CD4-positive, CD25-positive, alpha-beta regulatory T cell (primary cell): Measurements from ENCODE around the gene MRTFB. TPM values are rescaled to one million over a fixed set of nuclear protein-coding genes. Genes with fewer than 3 reads are reported as not detected.
A peak's percentile ranks its signal among the peaks of the same experiment; 100 is the strongest.
"Not testable (repeated sequence)": the region's sequence is repeated elsewhere in the genome, so short reads cannot be mapped to it uniquely, and the experiment has no call there.

Source experiments
- ATAC-seq, 2 donors: fragments of 150-1000 bp; cut with Tn5 transposase; one replicate each; pipeline ENCODE4 v1.10.0; 2021; ENCODE audit warnings: low read depth in 2 of 2, moderate number of reproducible peaks in 2 of 2, moderate library complexity in 1 of 2
- DNase-seq, 3 donors: peaks; one replicate each; pipeline versions ENCODE4 v3.0.0 to v3.0.0-alpha.2; 2012 to 2022; ENCODE audit warnings: mixed read lengths in 1 of 3
- H3K27ac ChIP-seq: one replicate; pipeline ENCODE4 v1.7.0; 2013; ENCODE audit warnings: mild to moderate bottlenecking, low read length; ENCODE audit not compliant: insufficient read depth, poor library complexity, severe bottlenecking
- H3K27me3 ChIP-seq: one replicate; pipeline ENCODE4 v1.7.0; 2013; ENCODE audit warnings: low read length; ENCODE audit not compliant: control insufficient read depth, insufficient read depth
- H3K36me3 ChIP-seq: one replicate; pipeline ENCODE4 v1.7.0; 2013; ENCODE audit warnings: mild to moderate bottlenecking, low read length, moderate library complexity; ENCODE audit not compliant: control insufficient read depth, insufficient read depth
- H3K4me1 ChIP-seq: 2 replicates; pipeline ENCODE4 v1.7.0; 2013; ENCODE audit warnings: mild to moderate bottlenecking, low read length; ENCODE audit not compliant: insufficient read depth, control insufficient read depth, poor library complexity, severe bottlenecking
- H3K4me3 ChIP-seq: one replicate; pipeline ENCODE4 v1.7.0; 2013; ENCODE audit warnings: low read depth, mild to moderate bottlenecking, low read length, moderate library complexity
- H3K9me3 ChIP-seq, 2 experiments: 1 replicate in 1 of 2; 2 replicates in 1 of 2; pipeline ENCODE4 v1.7.0; 2013; ENCODE audit warnings: low read length in 2 of 2, mild to moderate bottlenecking in 1 of 2, moderate library complexity in 1 of 2; ENCODE audit not compliant: control insufficient read depth in 2 of 2
- H3K27ac Mint-ChIP-seq, 3 donors: one replicate each; pipeline ENCODE4 v1.8.0; 2020 to 2022; ENCODE audit warnings: mild to moderate bottlenecking in 3 of 3, mixed read lengths in 3 of 3, moderate library complexity in 2 of 3
- H3K27me3 Mint-ChIP-seq: one replicate; pipeline ENCODE4 v1.8.0; 2022; ENCODE audit warnings: mild to moderate bottlenecking, mixed read lengths
- H3K36me3 Mint-ChIP-seq: one replicate; pipeline ENCODE4 v1.8.0; 2020; ENCODE audit warnings: mixed read lengths
- H3K4me1 Mint-ChIP-seq, 4 donors: one replicate each; pipeline ENCODE4 v1.8.0; 2020 to 2022; ENCODE audit warnings: mixed read lengths in 4 of 4, mild to moderate bottlenecking in 1 of 4
- H3K4me3 Mint-ChIP-seq, 4 donors: one replicate each; pipeline ENCODE4 v1.8.0; 2020 to 2022; ENCODE audit warnings: mild to moderate bottlenecking in 4 of 4, mixed read lengths in 4 of 4, moderate library complexity in 3 of 4
- H3K9me3 Mint-ChIP-seq, 7 donors: one replicate each; pipeline ENCODE4 v1.8.0; 2020 to 2022; ENCODE audit warnings: mixed read lengths in 7 of 7, mild to moderate bottlenecking in 3 of 7, moderate library complexity in 2 of 7
- polyA plus RNA-seq, 4 donors: library from polyadenylated mRNA; unstranded; fragments of 300-500 nt; fragmentation: Illumina TruSeq; gene quantifications; one replicate each; pipeline ENCODE4 v1.2.3, GENCODE V29; 2021
- total RNA-seq: library from RNA; stranded (reverse); gene quantifications from one replicate; pipeline ENCODE4 v1.2.3, GENCODE V29; 2022

Gene MRTFB
- total RNA-seq (21.9 TPM), polyA plus RNA-seq (1 to 10 TPM; 3.2 to 5.3 (median 4.0) TPM)

GRCh38 chr16:14070877-14071575, at the start of gene MRTFB:
TSS of gene MRTFB (plus strand) at chr16:14071319. CDS start at chr16:14140607, 69,288 bp downstream.
- Histone ChIP-seq H3K36me3 (no peaks in the 10 kb centered on the region), H3K27ac (peak within 1 kb of the TSS; percentile 51), H3K9me3 (no peaks in the 10 kb centered on the region), H3K27me3 (no peaks in the 10 kb centered on the region), H3K4me3 (peak within 1 kb of the TSS; percentile 72), H3K4me1 (peaks cover 10% of the 10 kb centered on the region)
- peak within 1 kb of the TSS; percentile 89 to 96 (median 91) for H3K4me3 Mint-ChIP-seq
- H3K36me3 Mint-ChIP-seq = no peaks in the 10 kb centered on the region
- DNase-seq = peak; percentile 70 to 83 (median 73)
- peaks cover 10% of the 10 kb centered on the region for H3K27me3 Mint-ChIP-seq
- H3K9me3 Mint-ChIP-seq = no peaks in the 10 kb centered on the region
- peaks cover 0 to 22% (median 11%) of the 10 kb centered on the region in 4 donors for H3K4me1 Mint-ChIP-seq
- peak within 1 kb of the TSS; percentile 85 to 89 (median 85) for H3K27ac Mint-ChIP-seq
- ATAC-seq = peak; percentile 81 to 86

GRCh38 chr16:14023526-14023925, 47.6 kb upstream of the MRTFB start:
- H3K27me3 ChIP-seq, H3K36me3 ChIP-seq, H3K4me3 ChIP-seq, H3K27ac ChIP-seq, H3K9me3 ChIP-seq, H3K36me3 Mint-ChIP-seq, H3K4me1 ChIP-seq, ATAC-seq, DNase-seq, H3K9me3 Mint-ChIP-seq, H3K27ac Mint-ChIP-seq, H3K4me1 Mint-ChIP-seq, H3K4me3 Mint-ChIP-seq: not testable (repeated sequence)
- peaks cover 17% of the 10 kb centered on the region for H3K27me3 Mint-ChIP-seq

DNA sequence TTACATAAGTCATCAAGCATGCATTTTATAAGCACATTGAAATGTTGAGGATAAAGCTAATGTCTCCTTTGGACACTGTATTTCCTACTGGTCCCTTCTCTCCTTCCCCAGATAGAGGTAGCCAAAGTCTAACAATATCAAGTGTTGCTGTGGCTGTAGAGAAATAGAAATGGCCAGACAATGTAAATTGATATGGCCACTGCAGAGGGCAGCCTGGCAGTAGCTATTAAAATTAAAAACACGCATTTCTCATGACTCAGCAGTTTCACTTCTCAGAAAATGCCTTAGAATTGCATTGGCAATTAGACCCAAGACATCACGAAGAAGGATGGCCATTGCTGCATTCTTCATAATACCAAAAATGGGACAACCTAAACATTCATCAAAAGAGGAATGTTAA, 46.8 kb upstream of the MRTFB start:
- H3K4me1 ChIP-seq = no peaks in the 10 kb centered on the region
- peaks cover 4% of the 10 kb centered on the region for H3K27me3 ChIP-seq
- H3K4me1 Mint-ChIP-seq = no peaks in the 10 kb centered on the region
- no peaks in the 10 kb centered on the region for H3K36me3 Mint-ChIP-seq
- no peak overlapping the region for H3K4me3 ChIP-seq
- peaks cover 0 to 7% (median 0%) of the 10 kb centered on the region in 7 donors for H3K9me3 Mint-ChIP-seq
- H3K36me3 ChIP-seq = no peaks in the 10 kb centered on the region
- DNase-seq (no peak), ATAC-seq (no peak)
- H3K4me3 Mint-ChIP-seq = no peak overlapping the region
- no peak overlapping the region for H3K27ac ChIP-seq
- no peaks in the 10 kb centered on the region for H3K9me3 ChIP-seq
- no peak overlapping the region for H3K27ac Mint-ChIP-seq
- peaks cover 12% of the 10 kb centered on the region for H3K27me3 Mint-ChIP-seq

DNA sequence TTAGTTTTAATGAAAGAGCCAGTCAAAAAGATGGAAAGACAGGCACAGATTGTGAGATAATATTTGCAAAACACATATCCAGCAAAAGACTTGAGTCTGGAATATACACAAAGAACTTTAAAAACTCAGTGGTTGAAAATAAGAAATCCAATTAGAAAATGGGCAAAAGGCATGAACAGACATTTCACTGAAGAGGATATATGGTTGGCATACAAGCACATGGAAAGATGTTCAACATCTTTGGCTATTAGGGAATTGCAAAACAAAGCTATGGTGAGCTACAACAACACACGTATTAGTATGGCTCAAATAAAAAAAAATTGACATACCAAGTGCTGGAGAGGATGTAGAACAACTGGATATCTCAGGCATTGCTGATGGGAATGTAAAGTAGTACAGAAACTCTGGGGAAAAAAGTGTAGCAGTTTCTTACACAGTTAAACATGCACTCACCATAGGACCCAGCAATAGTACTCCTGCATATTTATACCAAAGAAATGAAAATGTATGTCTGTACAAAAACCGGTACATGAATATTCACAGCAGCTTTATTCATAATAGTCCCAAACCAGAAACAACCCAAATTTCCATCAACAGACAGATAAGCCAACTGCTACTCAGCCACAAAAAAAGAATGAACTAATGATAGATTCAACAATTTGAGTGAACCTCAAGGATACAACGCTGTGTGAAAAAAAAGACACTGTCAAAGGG, 44.4 kb upstream of the MRTFB start:
- no peaks in the 10 kb centered on the region for H3K4me1 ChIP-seq
- peaks cover 4% of the 10 kb centered on the region for H3K27me3 ChIP-seq
- no peak for ATAC-seq
- Mint-ChIP-seq H3K4me3 (no peak overlapping the region), H3K27ac (no peak overlapping the region), H3K4me1 (no peaks in the 10 kb centered on the region), H3K36me3 (no peaks in the 10 kb centered on the region), H3K9me3 (peaks cover 0 to 7% (median 0%) of the 10 kb centered on the region in 7 donors), H3K27me3 (peaks cover 12% of the 10 kb centered on the region)
- no peak overlapping the region for H3K27ac ChIP-seq
- H3K9me3 ChIP-seq = no peaks in the 10 kb centered on the region
- H3K36me3 ChIP-seq = no peaks in the 10 kb centered on the region
- H3K4me3 ChIP-seq = no peak overlapping the region
- DNase-seq = no peak

GRCh38 chr16:14028202-14028601, 42.9 kb upstream of the MRTFB start:
- ATAC-seq (no peak), DNase-seq (no peak)
- Histone ChIP-seq H3K4me1 (no peaks in the 10 kb centered on the region), H3K27ac (no peak overlapping the region), H3K27me3 (peaks cover 4% of the 10 kb centered on the region), H3K4me3 (no peak overlapping the region), H3K9me3 (no peaks in the 10 kb centered on the region), H3K36me3 (no peaks in the 10 kb centered on the region)
- Mint-ChIP-seq H3K27ac (no peak overlapping the region), H3K4me3 (no peak overlapping the region), H3K9me3 (peaks cover 0 to 7% (median 0%) of the 10 kb centered on the region in 7 donors), H3K27me3 (peaks cover 8% of the 10 kb centered on the region), H3K4me1 (no peaks in the 10 kb centered on the region), H3K36me3 (no peaks in the 10 kb centered on the region)

DNA sequence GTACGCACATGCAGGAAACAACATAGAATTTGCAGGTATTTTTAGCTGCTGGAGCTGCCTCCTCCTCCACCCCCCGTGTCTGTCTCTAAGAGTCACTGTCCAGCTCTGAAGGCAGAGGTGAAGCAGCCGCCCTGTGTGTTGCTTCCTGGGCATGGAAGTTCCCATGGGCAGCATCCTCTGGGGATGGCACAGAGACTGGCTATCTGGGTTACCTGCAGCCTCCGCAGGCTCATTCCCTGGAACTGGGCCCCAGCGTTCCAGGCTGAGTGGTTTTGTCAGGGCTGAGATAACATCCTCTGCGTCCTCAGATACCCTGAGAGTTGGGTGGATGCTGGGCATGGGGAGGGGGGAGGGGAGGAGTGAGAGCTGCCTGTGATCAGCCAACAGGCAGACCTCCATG, 41.5 kb upstream of the MRTFB start:
- H3K27me3 Mint-ChIP-seq = peaks cover 8% of the 10 kb centered on the region
- Histone ChIP-seq H3K36me3 (no peaks in the 10 kb centered on the region), H3K27me3 (peaks cover 4% of the 10 kb centered on the region), H3K9me3 (no peaks in the 10 kb centered on the region), H3K4me3 (no peak overlapping the region), H3K27ac (no peak overlapping the region), H3K4me1 (no peaks in the 10 kb centered on the region)
- H3K36me3 Mint-ChIP-seq = no peaks in the 10 kb centered on the region
- no peaks in the 10 kb centered on the region for H3K4me1 Mint-ChIP-seq
- ATAC-seq (no peak), DNase-seq (no peak)
- peaks cover 0 to 4% (median 0%) of the 10 kb centered on the region in 7 donors for H3K9me3 Mint-ChIP-seq
- H3K4me3 Mint-ChIP-seq = no peak overlapping the region
- H3K27ac Mint-ChIP-seq = no peak overlapping the region

GRCh38 chr16:14035092-14035491, 36.0 kb upstream of the MRTFB start:
- Mint-ChIP-seq H3K27ac (no peak overlapping the region), H3K4me1 (no peaks in the 10 kb centered on the region), H3K4me3 (no peak overlapping the region), H3K9me3 (peaks cover 0 to 4% (median 0%) of the 10 kb centered on the region in 7 donors), H3K36me3 (no peaks in the 10 kb centered on the region), H3K27me3 (no peaks in the 10 kb centered on the region)
- H3K27ac ChIP-seq = no peak overlapping the region
- H3K9me3 ChIP-seq = no peaks in the 10 kb centered on the region
- no peak for ATAC-seq
- H3K4me3 ChIP-seq = no peak overlapping the region
- no peaks in the 10 kb centered on the region for H3K36me3 ChIP-seq
- H3K4me1 ChIP-seq = no peaks in the 10 kb centered on the region
- no peak for DNase-seq
- H3K27me3 ChIP-seq = no peaks in the 10 kb centered on the region
